ENCODE measurements around the gene GTF3C6. TPM values are rescaled to one million over a fixed set of nuclear protein-coding genes. Genes with fewer than 3 reads are reported as not detected.
"Not testable (repeated sequence)": the region's sequence is repeated elsewhere in the genome, so short reads cannot be mapped to it uniquely, and the experiment has no call there.

GTF3C6 gene
- total and polyA plus RNA-seq, 2 donors from 2014 or later: 78.1 to 128 TPM

GRCh38 chr6:111012143-111012452, 53.6 kb downstream of the GTF3C6 start:
- intact Hi-C loops (cut with DNase I): no loop called here
- no peaks in the 10 kb centered on the region for H3K27me3 ChIP-seq (ENCODE audit: control insufficient read depth, insufficient read depth, low read length)
- no peak overlapping the region for H3K27ac ChIP-seq (ENCODE audit: low read depth in 2 of 2, low read length in 2 of 2)
- no peak for DNase-seq
- no peak for FAIRE-seq
- no peak overlapping the region for H3K9ac ChIP-seq (ENCODE audit: low read length in 3 of 3)
- H3K9me3 ChIP-seq (ENCODE audit: control insufficient read depth in 2 of 3, insufficient read depth in 1 of 3, low read length in 3 of 3): no peaks in the 10 kb centered on the region
- H3K36me3 ChIP-seq (ENCODE audit: control insufficient read depth in 2 of 3, insufficient read depth in 3 of 3, low read length in 3 of 3): peaks cover 0 to 16% (median 9%) of the 10 kb centered on the region in 3 donors
- no peaks in the 10 kb centered on the region for H3K4me1 ChIP-seq (ENCODE audit: control insufficient read depth in 2 of 3, insufficient read depth in 2 of 3, low read depth in 1 of 3, low read length in 3 of 3)
- TF ChIP-seq CTCF (IDR thresholded peaks at IDR 0.05; ENCODE audit: borderline replicate concordance, extremely low read depth, insufficient read depth): no peak
- H3K4me3 ChIP-seq (ENCODE audit: low read length in 3 of 3): no peak overlapping the region

GRCh38 chr6:111012520-111012919, 54.0 kb downstream of the GTF3C6 start:
- DNase-seq; H3K9me3 ChIP-seq (ENCODE audit: control insufficient read depth in 2 of 3, insufficient read depth in 1 of 3, low read length in 3 of 3); H3K4me1 ChIP-seq (ENCODE audit: control insufficient read depth in 2 of 3, insufficient read depth in 2 of 3, low read depth in 1 of 3, low read length in 3 of 3); H3K4me3 ChIP-seq (ENCODE audit: low read length in 3 of 3); H3K9ac ChIP-seq (ENCODE audit: low read length in 3 of 3); intact Hi-C loops (cut with DNase I); H3K27me3 ChIP-seq (ENCODE audit: control insufficient read depth, insufficient read depth, low read length); FAIRE-seq; H3K27ac ChIP-seq (ENCODE audit: low read depth in 2 of 2, low read length in 2 of 2): not testable (repeated sequence)
- peaks cover 0 to 16% (median 9%) of the 10 kb centered on the region in 3 donors for H3K36me3 ChIP-seq (ENCODE audit: control insufficient read depth in 2 of 3, insufficient read depth in 3 of 3, low read length in 3 of 3)

- Histone ChIP-seq H3K27me3 (ENCODE audit: control insufficient read depth, insufficient read depth, low read length) (no peaks in the 10 kb centered on the region), H3K9ac (ENCODE audit: low read length in 3 of 3) (no peak overlapping the region), H3K4me1 (ENCODE audit: control insufficient read depth in 2 of 3, insufficient read depth in 2 of 3, low read depth in 1 of 3, low read length in 3 of 3) (no peaks in the 10 kb centered on the region), H3K4me3 (ENCODE audit: low read length in 3 of 3) (no peak overlapping the region), H3K27ac (ENCODE audit: low read depth in 2 of 2, low read length in 2 of 2) (no peak overlapping the region), H3K36me3 (ENCODE audit: control insufficient read depth in 2 of 3, insufficient read depth in 3 of 3, low read length in 3 of 3) (peaks cover 1 to 16% (median 9%) of the 10 kb centered on the region in 3 donors), H3K9me3 (ENCODE audit: control insufficient read depth in 2 of 3, insufficient read depth in 1 of 3, low read length in 3 of 3) (no peaks in the 10 kb centered on the region)
- no peak for DNase-seq
- FAIRE-seq: no peak
- no peak for TF ChIP-seq CTCF (IDR thresholded peaks at IDR 0.05; ENCODE audit: borderline replicate concordance, extremely low read depth, insufficient read depth)
- intact Hi-C loops (cut with DNase I): no loop called here
Observed at GRCh38 chr6:111013144-111013915, 54.8 kb downstream of the GTF3C6 start.

- H3K9me3 ChIP-seq (ENCODE audit: control insufficient read depth in 2 of 3, insufficient read depth in 1 of 3, low read length in 3 of 3): no peaks in the 10 kb centered on the region
- FAIRE-seq: no peak
- H3K9ac ChIP-seq (ENCODE audit: low read length in 3 of 3): no peak overlapping the region
- peaks cover 2 to 6% (median 3%) of the 10 kb centered on the region in 3 donors for H3K36me3 ChIP-seq (ENCODE audit: control insufficient read depth in 2 of 3, insufficient read depth in 3 of 3, low read length in 3 of 3)
- no peak for TF ChIP-seq CTCF (IDR thresholded peaks at IDR 0.05; ENCODE audit: borderline replicate concordance, extremely low read depth, insufficient read depth)
- no peak overlapping the region for H3K27ac ChIP-seq (ENCODE audit: low read depth in 2 of 2, low read length in 2 of 2)
- no peak overlapping the region for H3K4me3 ChIP-seq (ENCODE audit: low read length in 3 of 3)
- no peaks in the 10 kb centered on the region for H3K27me3 ChIP-seq (ENCODE audit: control insufficient read depth, insufficient read depth, low read length)
- intact Hi-C loops (cut with DNase I): no loop called here
- no peaks in the 10 kb centered on the region for H3K4me1 ChIP-seq (ENCODE audit: control insufficient read depth in 2 of 3, insufficient read depth in 2 of 3, low read depth in 1 of 3, low read length in 3 of 3)
- no peak for DNase-seq
Observed at GRCh38 chr6:111015389-111016124, 57.1 kb downstream of the GTF3C6 start.

- H3K9me3 ChIP-seq (ENCODE audit: control insufficient read depth in 2 of 3, insufficient read depth in 1 of 3, low read length in 3 of 3); FAIRE-seq; H3K36me3 ChIP-seq (ENCODE audit: control insufficient read depth in 2 of 3, insufficient read depth in 3 of 3, low read length in 3 of 3); H3K4me3 ChIP-seq (ENCODE audit: low read length in 3 of 3); H3K4me1 ChIP-seq (ENCODE audit: control insufficient read depth in 2 of 3, insufficient read depth in 2 of 3, low read depth in 1 of 3, low read length in 3 of 3); DNase-seq; H3K9ac ChIP-seq (ENCODE audit: low read length in 3 of 3); H3K27ac ChIP-seq (ENCODE audit: low read depth in 2 of 2, low read length in 2 of 2); H3K27me3 ChIP-seq (ENCODE audit: control insufficient read depth, insufficient read depth, low read length); intact Hi-C loops (cut with DNase I): not testable (repeated sequence)
Observed at GRCh38 chr6:111017241-111017640, 58.7 kb downstream of the GTF3C6 start.
